Vagina (tissue), 2 donors: ENCODE measurements around the gene SURF6. TPM values are rescaled to one million over a fixed set of nuclear protein-coding genes. Genes with fewer than 3 reads are reported as not detected.

Experiments used
- DNase-seq, 2 donors: peaks; one replicate each; pipeline ENCODE4 v3.0.0-alpha.2; 2017; ENCODE audit errors: extremely low spot score in 2 of 2
- H3K27ac ChIP-seq: fragments of 200-600 bp; sonication (generic); one replicate; pipeline ENCODE4 v1.5.1; 2019
- H3K27me3 ChIP-seq: fragments of 200-600 bp; sonication (generic); one replicate; pipeline ENCODE4 v1.5.1; 2019
- H3K36me3 ChIP-seq, 2 donors: fragments of 200-600 bp; sonication (generic); one replicate each; pipeline ENCODE4 v1.5.1; 2017 to 2019
- H3K4me1 ChIP-seq: fragments of 200-600 bp; sonication (generic); one replicate; pipeline ENCODE4 v1.5.1; 2019
- H3K4me3 ChIP-seq, 2 donors: fragments of 200-600 bp; sonication (generic); 1 replicate in 1 of 2; 2 replicates in 1 of 2; pipeline ENCODE4 v1.5.1; 2016 to 2019
- H3K9me3 ChIP-seq: fragments of 200-600 bp; sonication (generic); one replicate; pipeline ENCODE4 v1.5.1; 2019
- POLR2A ChIP-seq, 2 donors: fragments of 450-650 bp; IDR thresholded peaks; one replicate each; pipeline ENCODE4 v1.6.1; 2017; ENCODE audit warnings: antibody characterized with exemption in 2 of 2, mild to moderate bottlenecking in 2 of 2, moderate library complexity in 2 of 2
- POLR2AphosphoS5 ChIP-seq, 2 donors: sonication (generic); formaldehyde crosslinking; IDR thresholded peaks; one replicate each; pipeline ENCODE4 v1.9.0; 2017; ENCODE audit warnings: antibody characterized with exemption in 2 of 2, mild to moderate bottlenecking in 2 of 2, low read depth in 1 of 2; ENCODE audit not compliant: insufficient read depth in 1 of 2
- intact Hi-C: fragments of 100-400 bp; cut with DNase I; formaldehyde crosslinking; loops from one replicate; pipeline ENCODE4 v1.15.1; 2023
- total RNA-seq: library from RNA; depleted of rRNA; stranded (reverse); fragments of >200 nt; gene quantifications from one replicate; pipeline ENCODE4 v1.2.3, GENCODE V29; 2016
- TF ChIP-seq, protein P1 (sequence below), 3 experiments: fragments of 450-650 bp in 2 of 3; fragments of 200-600 bp in 1 of 3; sonication (generic) in 1 of 3; IDR thresholded peaks; one replicate each; pipeline ENCODE4 v1.5.1; 2017 to 2019; ENCODE audit warnings: antibody characterized with exemption in 3 of 3, mild to moderate bottlenecking in 2 of 3, moderate library complexity in 2 of 3

SURF6 gene
- total RNA-seq: 12.8 TPM

DNA sequence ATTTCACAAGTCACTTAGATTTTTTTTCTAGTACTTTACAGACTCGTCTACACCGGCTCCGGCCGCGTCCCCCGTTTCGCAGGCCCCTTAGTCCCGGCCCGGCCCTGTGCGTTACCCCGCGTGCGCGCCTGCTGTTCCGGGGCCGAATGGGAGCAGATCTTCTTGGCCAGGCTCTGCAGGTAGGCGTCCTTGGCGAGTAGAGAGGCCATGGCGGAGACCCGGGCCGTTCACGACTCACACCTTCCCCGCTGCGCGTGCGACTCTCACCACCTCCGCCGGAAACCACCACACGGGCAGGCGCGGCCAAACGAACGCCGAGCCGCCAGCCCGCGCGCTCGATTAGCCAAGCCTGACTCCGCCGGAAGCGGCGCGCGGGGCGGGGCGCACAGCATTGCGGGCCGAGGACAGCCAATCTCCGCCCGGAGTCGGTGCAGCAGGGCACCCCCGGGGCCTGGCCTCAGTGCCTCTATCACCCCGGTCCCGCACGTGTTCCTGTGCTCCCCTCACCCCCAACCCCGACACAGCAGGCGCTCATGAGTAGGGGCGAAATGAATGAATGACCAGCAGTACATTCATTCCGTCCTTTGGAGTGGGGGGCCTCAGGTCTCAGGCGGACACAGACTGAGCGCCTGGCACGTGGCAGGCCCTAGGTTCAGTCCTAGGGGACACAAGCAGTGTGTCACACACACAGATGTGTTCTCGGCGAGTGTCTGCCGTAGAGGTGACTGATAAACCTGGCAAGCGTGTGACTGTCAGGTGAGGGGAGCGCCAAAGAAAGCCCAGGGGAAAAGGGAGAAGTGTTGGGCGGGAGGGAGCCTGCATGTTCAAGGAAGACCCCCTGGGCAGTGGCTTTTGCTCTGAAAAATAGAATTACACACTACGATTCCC is at the start of gene SURF6:
TSS of gene SURF6 (minus strand) at position 265 of the 888 bp plus-strand sequence. CDS start at position 209, 56 bp downstream.
- DNase-seq: no peak
- Histone ChIP-seq H3K36me3 (peaks cover 0 to 47% of the 10 kb centered on the region in 2 donors), H3K27me3 (no peaks in the 10 kb centered on the region), H3K27ac (peak within 1 kb of the TSS; percentile 49), H3K9me3 (no peaks in the 10 kb centered on the region), H3K4me1 (peaks cover 31% of the 10 kb centered on the region), H3K4me3 (peak within 1 kb of the TSS; percentile 84 to 91)
- TF ChIP-seq POLR2A (IDR thresholded peaks at IDR 0.05) (peak in 1 of 2 donors; percentile 20), POLR2AphosphoS5 (IDR thresholded peaks at IDR 0.05; ENCODE audit: insufficient read depth in 1 of 2, low read depth in 1 of 2) (peak; percentile 88 to 97)
- TF ChIP-seq, protein P1, sequence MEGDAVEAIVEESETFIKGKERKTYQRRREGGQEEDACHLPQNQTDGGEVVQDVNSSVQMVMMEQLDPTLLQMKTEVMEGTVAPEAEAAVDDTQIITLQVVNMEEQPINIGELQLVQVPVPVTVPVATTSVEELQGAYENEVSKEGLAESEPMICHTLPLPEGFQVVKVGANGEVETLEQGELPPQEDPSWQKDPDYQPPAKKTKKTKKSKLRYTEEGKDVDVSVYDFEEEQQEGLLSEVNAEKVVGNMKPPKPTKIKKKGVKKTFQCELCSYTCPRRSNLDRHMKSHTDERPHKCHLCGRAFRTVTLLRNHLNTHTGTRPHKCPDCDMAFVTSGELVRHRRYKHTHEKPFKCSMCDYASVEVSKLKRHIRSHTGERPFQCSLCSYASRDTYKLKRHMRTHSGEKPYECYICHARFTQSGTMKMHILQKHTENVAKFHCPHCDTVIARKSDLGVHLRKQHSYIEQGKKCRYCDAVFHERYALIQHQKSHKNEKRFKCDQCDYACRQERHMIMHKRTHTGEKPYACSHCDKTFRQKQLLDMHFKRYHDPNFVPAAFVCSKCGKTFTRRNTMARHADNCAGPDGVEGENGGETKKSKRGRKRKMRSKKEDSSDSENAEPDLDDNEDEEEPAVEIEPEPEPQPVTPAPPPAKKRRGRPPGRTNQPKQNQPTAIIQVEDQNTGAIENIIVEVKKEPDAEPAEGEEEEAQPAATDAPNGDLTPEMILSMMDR (IDR thresholded peaks at IDR 0.05): no peak
- intact Hi-C loops: no loop called here

DNA sequence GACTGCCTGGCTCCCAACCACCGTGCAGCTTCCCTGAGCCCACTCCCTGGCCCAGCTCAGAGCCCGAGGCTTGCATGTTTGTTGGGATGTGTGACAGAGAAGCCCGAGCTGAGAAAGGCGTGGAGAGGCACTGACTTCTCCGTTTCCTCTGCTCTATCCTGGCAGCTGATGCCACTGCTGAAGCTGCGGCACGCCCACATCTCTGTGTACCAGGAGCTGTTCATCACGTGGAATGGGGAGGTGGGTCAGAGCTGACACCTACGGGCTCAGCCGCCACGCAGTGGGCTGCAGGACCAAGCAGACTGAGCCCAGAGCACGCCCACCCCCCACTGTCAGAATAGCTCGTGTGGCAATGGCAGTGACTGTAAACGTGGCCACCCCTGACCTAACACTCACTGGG is 49.5 kb upstream of the SURF6 start:
- Histone ChIP-seq H3K27ac (no peak overlapping the region), H3K36me3 (no peaks in the 10 kb centered on the region), H3K4me1 (no peaks in the 10 kb centered on the region), H3K9me3 (no peaks in the 10 kb centered on the region), H3K27me3 (no peaks in the 10 kb centered on the region), H3K4me3 (no peak overlapping the region)
- intact Hi-C loops: no loop called here
- TF ChIP-seq POLR2AphosphoS5 (IDR thresholded peaks at IDR 0.05; ENCODE audit: insufficient read depth in 1 of 2, low read depth in 1 of 2): no peak
- TF ChIP-seq, protein P1 (IDR thresholded peaks at IDR 0.05): no peak
- TF ChIP-seq POLR2A (IDR thresholded peaks at IDR 0.05): no peak
- DNase-seq: no peak

DNA sequence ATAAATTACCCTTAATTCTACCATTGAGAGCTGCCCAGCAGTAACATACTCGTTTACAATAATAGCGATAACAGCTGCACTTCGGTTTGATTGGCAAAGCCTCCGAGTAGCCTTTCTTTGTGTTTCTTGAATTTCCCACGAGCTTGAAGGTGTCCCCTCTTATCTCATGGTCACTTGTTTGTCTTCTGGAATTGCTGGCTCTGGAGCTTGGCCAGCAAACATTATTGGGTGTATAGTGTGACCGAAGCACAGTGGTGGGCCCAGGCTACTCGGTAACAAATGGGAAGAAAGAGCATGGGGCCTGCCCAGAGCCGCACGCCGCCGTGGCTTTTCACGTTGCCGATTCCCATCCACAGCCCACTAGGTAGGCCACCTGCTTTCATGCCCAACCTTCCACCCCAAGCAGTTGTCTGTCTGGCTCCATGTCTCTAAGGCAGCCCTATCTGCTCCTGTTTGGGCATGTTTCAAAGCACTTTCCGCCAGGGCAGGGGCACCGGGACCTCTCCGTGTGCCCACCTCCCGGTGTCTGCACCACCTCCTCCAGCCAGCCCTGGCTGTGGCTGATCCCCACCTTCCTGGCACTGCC is 48.8 kb upstream of the SURF6 start:
- Histone ChIP-seq H3K4me1 (no peaks in the 10 kb centered on the region), H3K36me3 (no peaks in the 10 kb centered on the region), H3K27ac (no peak overlapping the region), H3K4me3 (no peak overlapping the region), H3K9me3 (no peaks in the 10 kb centered on the region), H3K27me3 (no peaks in the 10 kb centered on the region)
- no peak for DNase-seq
- TF ChIP-seq POLR2A (IDR thresholded peaks at IDR 0.05) (no peak), POLR2AphosphoS5 (IDR thresholded peaks at IDR 0.05; ENCODE audit: insufficient read depth in 1 of 2, low read depth in 1 of 2) (no peak)
- TF ChIP-seq, protein P1 (IDR thresholded peaks at IDR 0.05): no peak
- intact Hi-C loops: no loop called here

DNA sequence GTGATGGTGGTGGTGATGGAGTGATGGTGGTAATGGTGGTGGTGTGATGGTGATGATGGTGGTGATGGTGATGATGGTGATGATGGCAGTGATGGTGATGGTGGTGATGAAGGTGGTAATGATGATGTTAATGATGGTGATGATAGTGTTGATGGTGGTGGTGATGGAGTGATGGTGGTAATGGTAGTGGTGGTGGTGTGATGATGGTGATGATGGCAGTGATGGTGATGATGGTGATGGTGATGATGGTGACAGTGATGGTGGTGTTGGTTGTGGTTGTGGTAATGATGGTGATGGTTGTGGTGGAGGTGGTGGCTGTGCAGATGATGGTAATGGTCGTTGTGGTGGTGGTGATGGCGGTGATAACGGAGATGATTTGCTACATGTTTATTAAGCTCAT is 47.5 kb upstream of the SURF6 start:
- no peak for DNase-seq
- H3K36me3 ChIP-seq: no peaks in the 10 kb centered on the region
- intact Hi-C loops: no loop called here
- no peak overlapping the region for H3K27ac ChIP-seq
- H3K4me3 ChIP-seq: no peak overlapping the region
- TF ChIP-seq, protein P1 (IDR thresholded peaks at IDR 0.05): no peak
- TF ChIP-seq POLR2A (IDR thresholded peaks at IDR 0.05): no peak
- TF ChIP-seq POLR2AphosphoS5 (IDR thresholded peaks at IDR 0.05; ENCODE audit: insufficient read depth in 1 of 2, low read depth in 1 of 2): no peak
- no peaks in the 10 kb centered on the region for H3K4me1 ChIP-seq
- H3K27me3 ChIP-seq: no peaks in the 10 kb centered on the region
- no peaks in the 10 kb centered on the region for H3K9me3 ChIP-seq
